Endodermal cell (in vitro differentiated cells): Measurements from ENCODE around the gene VTI1A. TPM values are rescaled to one million over a fixed set of nuclear protein-coding genes. Genes with fewer than 3 reads are reported as not detected.

Source experiments
- DNase-seq: peaks from one replicate; pipeline ENCODE4 v3.0.0-alpha.2; 2017
- H3K27ac ChIP-seq: 2 replicates; pipeline ENCODE4 v1.5.1; 2013; ENCODE audit warnings: mild to moderate bottlenecking, low read depth, low read length, moderate library complexity
- H3K27me3 ChIP-seq: 2 replicates; pipeline ENCODE4 v1.6.1; 2013; ENCODE audit warnings: mild to moderate bottlenecking, low read length, moderate library complexity; ENCODE audit not compliant: insufficient read depth, control insufficient read depth, poor library complexity, severe bottlenecking
- H3K36me3 ChIP-seq: 2 replicates; pipeline ENCODE4 v1.7.0; 2013; ENCODE audit warnings: mild to moderate bottlenecking, low read length, moderate library complexity; ENCODE audit not compliant: control insufficient read depth, insufficient read depth
- H3K4me1 ChIP-seq: one replicate; pipeline ENCODE4 v1.7.0; 2013; ENCODE audit warnings: low read length; ENCODE audit not compliant: control insufficient read depth, insufficient read depth
- H3K4me3 ChIP-seq: 2 replicates; pipeline ENCODE4 v1.5.1; 2013; ENCODE audit warnings: mild to moderate bottlenecking, low read length, moderate library complexity
- H3K9ac ChIP-seq: 2 replicates; pipeline ENCODE4 v1.6.1; 2013; ENCODE audit warnings: mild to moderate bottlenecking, low read length, moderate library complexity; ENCODE audit not compliant: poor library complexity, severe bottlenecking; ENCODE audit errors: extremely low read depth
- H3K9me3 ChIP-seq: 2 replicates; pipeline ENCODE4 v1.6.1; 2013; ENCODE audit warnings: mild to moderate bottlenecking, low read length, moderate library complexity; ENCODE audit not compliant: control insufficient read depth
- H3K27ac Mint-ChIP-seq: 2 replicates; pipeline ENCODE4 v1.8.0; 2020; ENCODE audit warnings: mixed read lengths
- H3K27me3 Mint-ChIP-seq: 2 replicates; pipeline ENCODE4 v1.8.0; 2021; ENCODE audit warnings: mild to moderate bottlenecking, mixed read lengths; ENCODE audit not compliant: insufficient read depth
- H3K36me3 Mint-ChIP-seq: 2 replicates; pipeline ENCODE4 v1.8.0; 2020; ENCODE audit warnings: low read depth, mixed read lengths
- H3K4me1 Mint-ChIP-seq: 2 replicates; pipeline ENCODE4 v1.8.0; 2020; ENCODE audit warnings: mixed read lengths
- H3K4me3 Mint-ChIP-seq: 2 replicates; pipeline ENCODE4 v1.8.0; 2020; ENCODE audit warnings: mild to moderate bottlenecking, moderate library complexity, mixed read lengths
- H3K9me3 Mint-ChIP-seq: 2 replicates; pipeline ENCODE4 v1.8.0; 2020; ENCODE audit warnings: mild to moderate bottlenecking, mixed read lengths
- CTCF ChIP-seq: fragments of 200-600 bp; sonication (generic); conservative IDR thresholded peaks from 2 replicates; pipeline ENCODE4 v1.5.0; 2021; ENCODE audit warnings: antibody characterized with exemption, mild to moderate bottlenecking
- WGBS, 2 experiments: methylation state at CpG; one replicate each; pipeline versions ENCODE4 v1.1.5 to v1.1.7; 2013; ENCODE audit warnings: missing lambda C conversion rate in 2 of 2, mixed read lengths in 1 of 2; ENCODE audit not compliant: insufficient coverage in 1 of 2, insufficient read length in 1 of 2; 5-methylcytosine and 5-hydroxymethylcytosine counted together
- total RNA-seq, 2 donors: library from RNA; stranded (reverse); fragmentation: NEBNext Ultra II Directional in 1 of 2; extraction: Animal tissue kit (Norgen Biotek cat#: 25700) in 1 of 2; gene quantifications; 2 replicates in 1 of 2; 3 replicates in 1 of 2; pipeline ENCODE4 v1.2.1, GENCODE V29; 2021

VTI1A gene
- total RNA-seq, 2 donors from 2014 or later: 27.0 to 29.9 TPM

DNA sequence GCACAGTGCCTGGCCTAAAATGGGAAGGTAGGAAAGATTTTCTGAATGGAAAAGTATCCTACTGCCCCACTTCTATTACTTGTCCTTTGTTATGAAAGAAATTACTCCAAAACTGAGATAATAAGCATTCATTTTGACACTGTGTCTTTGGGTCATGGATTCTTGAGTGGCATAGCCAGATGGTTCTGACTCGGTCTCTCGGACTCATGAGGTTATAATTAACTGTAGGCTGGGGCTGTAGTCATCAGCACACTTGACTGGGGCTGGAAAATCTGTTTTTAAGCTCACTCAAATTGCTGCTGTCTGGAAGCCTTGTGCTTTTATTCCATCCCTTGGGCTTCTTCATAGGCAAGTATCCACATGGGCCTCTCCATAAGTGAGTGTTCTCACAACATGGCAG is 160.5 kb downstream of the VTI1A start:
- Histone ChIP-seq H3K9me3 (no peaks in the 10 kb centered on the region), H3K4me3 (no peak overlapping the region), H3K36me3 (no peaks in the 10 kb centered on the region), H3K4me1 (no peaks in the 10 kb centered on the region), H3K27me3 (no peaks in the 10 kb centered on the region), H3K27ac (no peak overlapping the region), H3K9ac (no peak overlapping the region)
- no peak overlapping the region for H3K27ac Mint-ChIP-seq
- no peak for TF ChIP-seq CTCF
- WGBS, 2 experiments: 94 to 100% methylated on average over 2 of the region's 2 CpGs
- DNase-seq: no peak
- H3K4me1 Mint-ChIP-seq: no peaks in the 10 kb centered on the region
- H3K27me3 Mint-ChIP-seq: no peaks in the 10 kb centered on the region
- no peaks in the 10 kb centered on the region for H3K9me3 Mint-ChIP-seq
- H3K36me3 Mint-ChIP-seq: peaks cover 5% of the 10 kb centered on the region
- H3K4me3 Mint-ChIP-seq: no peak overlapping the region

GRCh38 chr10:112613620-112614019 is 166.6 kb downstream of the VTI1A start:
- peaks cover 14% of the 10 kb centered on the region for H3K9me3 Mint-ChIP-seq
- H3K27ac Mint-ChIP-seq: no peak overlapping the region
- Histone ChIP-seq H3K4me1 (no peaks in the 10 kb centered on the region), H3K4me3 (no peak overlapping the region), H3K27ac (no peak overlapping the region), H3K36me3 (no peaks in the 10 kb centered on the region), H3K27me3 (no peaks in the 10 kb centered on the region), H3K9ac (no peak overlapping the region), H3K9me3 (peaks cover 15% of the 10 kb centered on the region)
- no peaks in the 10 kb centered on the region for H3K4me1 Mint-ChIP-seq
- no peak for TF ChIP-seq CTCF
- WGBS, 2 experiments: 94 to 97% methylated on average over 6 to 7 of the region's 7 CpGs
- H3K4me3 Mint-ChIP-seq: no peak overlapping the region
- H3K36me3 Mint-ChIP-seq: peaks cover 8% of the 10 kb centered on the region
- DNase-seq: no peak
- H3K27me3 Mint-ChIP-seq: no peaks in the 10 kb centered on the region

GRCh38 chr10:112614072-112614471 is 167.1 kb downstream of the VTI1A start:
- WGBS, 2 experiments: 95 to 97% methylated on average over 4 to 6 of the region's 6 CpGs
- H3K27ac ChIP-seq: no peak overlapping the region

More at GRCh38 chr10:112614072-112614471, 167.1 kb downstream of the VTI1A start:
- no peaks in the 10 kb centered on the region for H3K36me3 ChIP-seq
- H3K9me3 ChIP-seq: peaks cover 15% of the 10 kb centered on the region
- no peak for DNase-seq
- Mint-ChIP-seq H3K9me3 (peaks cover 14% of the 10 kb centered on the region), H3K4me1 (no peaks in the 10 kb centered on the region), H3K36me3 (peaks cover 8% of the 10 kb centered on the region), H3K27me3 (no peaks in the 10 kb centered on the region), H3K27ac (no peak overlapping the region), H3K4me3 (no peak overlapping the region)
- no peak overlapping the region for H3K4me3 ChIP-seq
- no peaks in the 10 kb centered on the region for H3K27me3 ChIP-seq
- no peak overlapping the region for H3K9ac ChIP-seq
- no peaks in the 10 kb centered on the region for H3K4me1 ChIP-seq
- TF ChIP-seq CTCF: no peak
